HEK293 (cell line): ENCODE results near the gene DNER.

Source experiments
- CTCF ChIA-PET: fragments of 350-600 bp; formaldehyde crosslinking; extraction: SDS; loops from one replicate; lab custom pipeline; 2021; ENCODE audit warnings: antibody characterized with exemption; lab: Yijun Ruan, JAX
- POLR2A ChIA-PET: fragments of 300-600 bp; formaldehyde crosslinking; extraction: SDS; loops from one replicate; lab custom pipeline; 2020; ENCODE audit warnings: antibody characterized with exemption, inconsistent platforms; lab: Yijun Ruan, JAX
- H3K27ac ChIP-seq: fragments of 200-500 bp; sonication (Bioruptor generic); 2 replicates; pipeline ENCODE4 v1.5.1; 2014; ENCODE audit warnings: low read depth, low read length, control low read depth, inconsistent platforms; ENCODE audit errors: extremely low read depth
- H3K36me3 ChIP-seq, 2 experiments: fragments of 200-500 bp in 1 of 2; sonication (Bioruptor generic) in 1 of 2; 1 replicate in 1 of 2; 2 replicates in 1 of 2; pipeline ENCODE4 v1.5.1; 2014 to 2017; ENCODE audit warnings: inconsistent platforms in 2 of 2, low read length in 2 of 2; ENCODE audit not compliant: control insufficient read depth in 2 of 2, insufficient read depth in 1 of 2
- H3K4me1 ChIP-seq: fragments of 200-500 bp; sonication (Bioruptor generic); 2 replicates; pipeline ENCODE4 v1.5.1; 2014; ENCODE audit warnings: mild to moderate bottlenecking, low read length, inconsistent platforms; ENCODE audit not compliant: control insufficient read depth, insufficient read depth
- H3K4me3 ChIP-seq: 2 replicates; pipeline ENCODE4 v1.5.1; 2011; ENCODE audit warnings: low read depth, mild to moderate bottlenecking, control low read depth, low read length, moderate library complexity
- H3K9me3 ChIP-seq: fragments of 200-500 bp; sonication (Bioruptor generic); 2 replicates; pipeline ENCODE4 v1.5.1; 2014; ENCODE audit warnings: low read depth, low read length, inconsistent platforms; ENCODE audit not compliant: control insufficient read depth, insufficient read depth
- GLI2 ChIP-seq: fragments of 450-650 bp; formaldehyde crosslinking; IDR thresholded peaks from 2 replicates; pipeline ENCODE4; 2017; ENCODE audit warnings: missing biosample characterization, missing genetic modification characterization, low read depth, borderline replicate concordance
- HOXA7 ChIP-seq: sonication (generic); formaldehyde crosslinking; IDR thresholded peaks from 2 replicates; pipeline ENCODE4 v1.8.1; 2022; ENCODE audit warnings: missing genetic modification reagents, borderline replicate concordance
- HOXD13 ChIP-seq: sonication (generic); formaldehyde crosslinking; IDR thresholded peaks from 2 replicates; pipeline ENCODE4 v1.8.0; 2022; ENCODE audit warnings: missing genetic modification reagents, borderline replicate concordance
- KLF8 ChIP-seq: fragments of 450-650 bp; formaldehyde crosslinking; IDR thresholded peaks from 2 replicates; pipeline ENCODE4 v1.5.1; 2016; ENCODE audit warnings: missing biosample characterization, missing genetic modification characterization
- SETDB1 ChIP-seq: IDR thresholded peaks from one replicate; pipeline ENCODE4 v1.6.1; 2017; ENCODE audit warnings: mild to moderate bottlenecking, low read length, moderate library complexity, mixed read lengths; ENCODE audit not compliant: insufficient read length
- ZBTB17 ChIP-seq: fragments of 450-650 bp; formaldehyde crosslinking; IDR thresholded peaks from 2 replicates; pipeline ENCODE4 v1.5.1; 2016; ENCODE audit warnings: missing biosample characterization, missing genetic modification characterization
- ZBTB48 ChIP-seq: fragments of 450-650 bp; formaldehyde crosslinking; IDR thresholded peaks from 2 replicates; pipeline ENCODE4 v1.5.1; 2016; ENCODE audit warnings: missing biosample characterization, missing genetic modification characterization
- ZNF132 ChIP-seq: fragments of 450-650 bp; formaldehyde crosslinking; IDR thresholded peaks from 2 replicates; pipeline ENCODE4 v1.5.1; 2017; ENCODE audit warnings: missing biosample characterization, missing genetic modification characterization, borderline replicate concordance
- ZNF19 ChIP-seq: fragments of 450-650 bp; formaldehyde crosslinking; IDR thresholded peaks from 2 replicates; pipeline ENCODE4; 2016; ENCODE audit warnings: missing biosample characterization, missing genetic modification characterization, low read depth
- ZNF223 ChIP-seq: fragments of 450-650 bp; formaldehyde crosslinking; IDR thresholded peaks from 2 replicates; pipeline ENCODE4 v1.5.1; 2016; ENCODE audit warnings: missing biosample characterization, missing genetic modification characterization
- ZNF302 ChIP-seq: fragments of 450-650 bp; formaldehyde crosslinking; IDR thresholded peaks from 2 replicates; pipeline ENCODE4 v1.5.1; 2016; ENCODE audit warnings: missing biosample characterization, missing genetic modification characterization, low read depth
- ZNF394 ChIP-seq: fragments of 450-650 bp; formaldehyde crosslinking; IDR thresholded peaks from 2 replicates; pipeline ENCODE4 v1.5.1; 2016; ENCODE audit warnings: missing biosample characterization, missing genetic modification characterization, mild to moderate bottlenecking, moderate library complexity, borderline replicate concordance
- ZNF530 ChIP-seq: fragments of 450-650 bp; formaldehyde crosslinking; IDR thresholded peaks from 2 replicates; pipeline ENCODE4 v1.5.1; 2016; ENCODE audit warnings: low read depth, missing biosample characterization, missing genetic modification characterization
- ZNF596 ChIP-seq: fragments of 450-650 bp; IDR thresholded peaks from 2 replicates; pipeline ENCODE4 v1.5.0; 2018; ENCODE audit warnings: missing biosample characterization, mild to moderate bottlenecking, missing genetic modification characterization, moderate library complexity
- ZNF670 ChIP-seq: fragments of 450-650 bp; formaldehyde crosslinking; IDR thresholded peaks from 2 replicates; pipeline ENCODE4 v1.5.1; 2016; ENCODE audit warnings: missing biosample characterization, missing genetic modification characterization, low read depth
- ZXDB ChIP-seq: fragments of 450-650 bp; formaldehyde crosslinking; IDR thresholded peaks from 2 replicates; pipeline ENCODE4 v1.5.1; 2016; ENCODE audit warnings: missing biosample characterization, missing genetic modification characterization
- TF ChIP-seq, protein P1 (sequence below): fragments of 450-650 bp; formaldehyde crosslinking; IDR thresholded peaks from 2 replicates; pipeline ENCODE4 v1.5.1; 2016; ENCODE audit warnings: missing biosample characterization, missing genetic modification characterization, borderline replicate concordance
- TF ChIP-seq, protein P2 (sequence below): fragments of 450-650 bp; formaldehyde crosslinking; IDR thresholded peaks from 2 replicates; pipeline ENCODE4 v1.5.1; 2016; ENCODE audit warnings: missing biosample characterization, missing genetic modification characterization
- TF ChIP-seq, protein P3 (sequence below): fragments of 450-650 bp; formaldehyde crosslinking; IDR thresholded peaks from 2 replicates; pipeline ENCODE4 v1.5.1; 2016; ENCODE audit warnings: missing biosample characterization, missing genetic modification characterization
- TF ChIP-seq, protein P4 (sequence below): fragments of 450-650 bp; formaldehyde crosslinking; IDR thresholded peaks from 2 replicates; pipeline ENCODE4 v1.5.1; 2016; ENCODE audit warnings: missing biosample characterization, missing genetic modification characterization
- TF ChIP-seq, protein P5 (sequence below): fragments of 450-650 bp; formaldehyde crosslinking; IDR thresholded peaks from 2 replicates; pipeline ENCODE4 v1.5.1; 2017; ENCODE audit warnings: missing biosample characterization, mild to moderate bottlenecking, missing genetic modification characterization, moderate library complexity
- TF ChIP-seq, protein P6 (sequence below): fragments of 450-650 bp; formaldehyde crosslinking; IDR thresholded peaks from 2 replicates; pipeline ENCODE4 v1.5.1; 2016; ENCODE audit warnings: missing biosample characterization, missing genetic modification characterization

DNER gene

DNA sequence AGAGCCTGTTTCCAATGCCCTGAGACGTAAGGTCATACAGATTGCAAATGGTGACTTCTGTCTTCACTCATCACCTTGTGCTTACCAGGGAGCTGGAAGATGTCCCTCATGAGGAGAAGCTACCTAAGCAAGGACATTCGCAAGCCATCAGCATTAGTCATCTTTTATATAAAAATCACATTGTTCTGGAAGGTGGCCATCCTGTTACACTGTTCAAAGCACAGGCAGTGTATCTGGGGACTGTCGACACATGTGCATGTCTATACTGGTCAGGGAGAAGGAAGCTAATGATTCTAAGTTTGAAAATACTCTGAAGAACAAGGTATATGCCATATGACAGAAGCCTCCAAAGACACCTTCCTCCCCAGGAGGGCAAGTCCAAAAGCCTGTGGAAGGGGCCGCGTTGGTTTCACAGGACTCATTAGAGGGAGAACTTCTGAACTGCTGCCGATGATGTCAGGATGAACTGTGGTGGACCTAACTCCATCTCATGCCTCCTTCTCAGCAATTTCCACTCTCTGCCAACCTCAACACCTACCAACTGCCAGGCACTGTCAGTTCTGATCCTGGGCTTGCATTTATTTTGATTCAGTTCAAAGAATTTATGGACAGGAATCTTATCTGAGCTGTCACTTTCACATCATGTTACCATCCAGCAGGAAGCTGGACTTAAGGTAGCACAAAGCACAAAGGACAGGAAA lies 39.4 kb downstream of the DNER start (continued):
- TF ChIP-seq, protein P1, sequence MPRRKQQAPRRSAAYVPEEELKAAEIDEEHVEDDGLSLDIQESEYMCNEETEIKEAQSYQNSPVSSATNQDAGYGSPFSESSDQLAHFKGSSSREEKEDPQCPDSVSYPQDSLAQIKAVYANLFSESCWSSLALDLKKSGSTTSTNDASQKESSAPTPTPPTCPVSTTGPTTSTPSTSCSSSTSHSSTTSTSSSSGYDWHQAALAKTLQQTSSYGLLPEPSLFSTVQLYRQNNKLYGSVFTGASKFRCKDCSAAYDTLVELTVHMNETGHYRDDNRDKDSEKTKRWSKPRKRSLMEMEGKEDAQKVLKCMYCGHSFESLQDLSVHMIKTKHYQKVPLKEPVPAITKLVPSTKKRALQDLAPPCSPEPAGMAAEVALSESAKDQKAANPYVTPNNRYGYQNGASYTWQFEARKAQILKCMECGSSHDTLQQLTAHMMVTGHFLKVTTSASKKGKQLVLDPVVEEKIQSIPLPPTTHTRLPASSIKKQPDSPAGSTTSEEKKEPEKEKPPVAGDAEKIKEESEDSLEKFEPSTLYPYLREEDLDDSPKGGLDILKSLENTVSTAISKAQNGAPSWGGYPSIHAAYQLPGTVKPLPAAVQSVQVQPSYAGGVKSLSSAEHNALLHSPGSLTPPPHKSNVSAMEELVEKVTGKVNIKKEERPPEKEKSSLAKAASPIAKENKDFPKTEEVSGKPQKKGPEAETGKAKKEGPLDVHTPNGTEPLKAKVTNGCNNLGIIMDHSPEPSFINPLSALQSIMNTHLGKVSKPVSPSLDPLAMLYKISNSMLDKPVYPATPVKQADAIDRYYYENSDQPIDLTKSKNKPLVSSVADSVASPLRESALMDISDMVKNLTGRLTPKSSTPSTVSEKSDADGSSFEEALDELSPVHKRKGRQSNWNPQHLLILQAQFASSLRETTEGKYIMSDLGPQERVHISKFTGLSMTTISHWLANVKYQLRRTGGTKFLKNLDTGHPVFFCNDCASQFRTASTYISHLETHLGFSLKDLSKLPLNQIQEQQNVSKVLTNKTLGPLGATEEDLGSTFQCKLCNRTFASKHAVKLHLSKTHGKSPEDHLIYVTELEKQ (tag by site-specific recombination) = no peak
- TF ChIP-seq ZNF223 (tag by site-specific recombination) (no peak), ZBTB48 (tag by site-specific recombination) (no peak), KLF8 (tag by site-specific recombination) (no peak), ZNF394 (tag by site-specific recombination) (no peak), ZBTB17 (tag by site-specific recombination) (no peak), ZNF302 (tag by site-specific recombination) (no peak)
- TF ChIP-seq, protein P2, sequence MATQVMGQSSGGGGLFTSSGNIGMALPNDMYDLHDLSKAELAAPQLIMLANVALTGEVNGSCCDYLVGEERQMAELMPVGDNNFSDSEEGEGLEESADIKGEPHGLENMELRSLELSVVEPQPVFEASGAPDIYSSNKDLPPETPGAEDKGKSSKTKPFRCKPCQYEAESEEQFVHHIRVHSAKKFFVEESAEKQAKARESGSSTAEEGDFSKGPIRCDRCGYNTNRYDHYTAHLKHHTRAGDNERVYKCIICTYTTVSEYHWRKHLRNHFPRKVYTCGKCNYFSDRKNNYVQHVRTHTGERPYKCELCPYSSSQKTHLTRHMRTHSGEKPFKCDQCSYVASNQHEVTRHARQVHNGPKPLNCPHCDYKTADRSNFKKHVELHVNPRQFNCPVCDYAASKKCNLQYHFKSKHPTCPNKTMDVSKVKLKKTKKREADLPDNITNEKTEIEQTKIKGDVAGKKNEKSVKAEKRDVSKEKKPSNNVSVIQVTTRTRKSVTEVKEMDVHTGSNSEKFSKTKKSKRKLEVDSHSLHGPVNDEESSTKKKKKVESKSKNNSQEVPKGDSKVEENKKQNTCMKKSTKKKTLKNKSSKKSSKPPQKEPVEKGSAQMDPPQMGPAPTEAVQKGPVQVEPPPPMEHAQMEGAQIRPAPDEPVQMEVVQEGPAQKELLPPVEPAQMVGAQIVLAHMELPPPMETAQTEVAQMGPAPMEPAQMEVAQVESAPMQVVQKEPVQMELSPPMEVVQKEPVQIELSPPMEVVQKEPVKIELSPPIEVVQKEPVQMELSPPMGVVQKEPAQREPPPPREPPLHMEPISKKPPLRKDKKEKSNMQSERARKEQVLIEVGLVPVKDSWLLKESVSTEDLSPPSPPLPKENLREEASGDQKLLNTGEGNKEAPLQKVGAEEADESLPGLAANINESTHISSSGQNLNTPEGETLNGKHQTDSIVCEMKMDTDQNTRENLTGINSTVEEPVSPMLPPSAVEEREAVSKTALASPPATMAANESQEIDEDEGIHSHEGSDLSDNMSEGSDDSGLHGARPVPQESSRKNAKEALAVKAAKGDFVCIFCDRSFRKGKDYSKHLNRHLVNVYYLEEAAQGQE (tag by site-specific recombination) = no peak
- TF ChIP-seq, protein P3, sequence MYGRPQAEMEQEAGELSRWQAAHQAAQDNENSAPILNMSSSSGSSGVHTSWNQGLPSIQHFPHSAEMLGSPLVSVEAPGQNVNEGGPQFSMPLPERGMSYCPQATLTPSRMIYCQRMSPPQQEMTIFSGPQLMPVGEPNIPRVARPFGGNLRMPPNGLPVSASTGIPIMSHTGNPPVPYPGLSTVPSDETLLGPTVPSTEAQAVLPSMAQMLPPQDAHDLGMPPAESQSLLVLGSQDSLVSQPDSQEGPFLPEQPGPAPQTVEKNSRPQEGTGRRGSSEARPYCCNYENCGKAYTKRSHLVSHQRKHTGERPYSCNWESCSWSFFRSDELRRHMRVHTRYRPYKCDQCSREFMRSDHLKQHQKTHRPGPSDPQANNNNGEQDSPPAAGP = no peak

DNA sequence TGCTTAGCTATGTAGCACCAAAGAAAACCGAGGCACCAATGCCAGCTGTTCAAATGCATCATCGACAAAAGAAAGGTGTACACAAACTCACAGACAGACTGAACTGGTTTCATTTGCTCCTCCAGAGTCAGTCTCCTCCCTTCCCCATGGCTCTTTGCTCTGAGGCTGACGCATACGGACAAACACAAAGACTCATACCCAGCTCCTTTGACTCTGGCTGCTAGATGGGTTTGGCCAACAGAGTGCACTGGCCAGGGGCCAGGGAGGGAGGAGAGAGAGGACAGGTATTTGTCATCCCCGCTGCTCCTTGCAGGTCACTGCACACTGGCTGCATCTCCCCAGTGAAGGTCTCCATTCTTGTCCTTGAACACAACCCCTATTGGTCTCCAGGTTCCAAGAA lies 40.7 kb downstream of the DNER start:
- ChIA-PET POLR2A (no interaction called here), CTCF (no interaction called here)
- Histone ChIP-seq H3K27ac (no peak overlapping the region), H3K4me3 (no peak overlapping the region), H3K4me1 (no peaks in the 10 kb centered on the region), H3K9me3 (no peaks in the 10 kb centered on the region), H3K36me3 (no peaks in the 10 kb centered on the region)
- TF ChIP-seq HOXA7 (CRISPR knock-in tag) (no peak), GLI2 (no peak), ZNF530 (no peak), SETDB1 (no peak), ZNF596 (tag by site-specific recombination) (no peak), ZNF19 (tag by site-specific recombination) (no peak), ZNF670 (tag by site-specific recombination) (no peak), ZXDB (tag by site-specific recombination) (no peak), HOXD13 (CRISPR knock-in tag) (no peak), ZNF132 (tag by site-specific recombination) (no peak)
- TF ChIP-seq, protein P4, sequence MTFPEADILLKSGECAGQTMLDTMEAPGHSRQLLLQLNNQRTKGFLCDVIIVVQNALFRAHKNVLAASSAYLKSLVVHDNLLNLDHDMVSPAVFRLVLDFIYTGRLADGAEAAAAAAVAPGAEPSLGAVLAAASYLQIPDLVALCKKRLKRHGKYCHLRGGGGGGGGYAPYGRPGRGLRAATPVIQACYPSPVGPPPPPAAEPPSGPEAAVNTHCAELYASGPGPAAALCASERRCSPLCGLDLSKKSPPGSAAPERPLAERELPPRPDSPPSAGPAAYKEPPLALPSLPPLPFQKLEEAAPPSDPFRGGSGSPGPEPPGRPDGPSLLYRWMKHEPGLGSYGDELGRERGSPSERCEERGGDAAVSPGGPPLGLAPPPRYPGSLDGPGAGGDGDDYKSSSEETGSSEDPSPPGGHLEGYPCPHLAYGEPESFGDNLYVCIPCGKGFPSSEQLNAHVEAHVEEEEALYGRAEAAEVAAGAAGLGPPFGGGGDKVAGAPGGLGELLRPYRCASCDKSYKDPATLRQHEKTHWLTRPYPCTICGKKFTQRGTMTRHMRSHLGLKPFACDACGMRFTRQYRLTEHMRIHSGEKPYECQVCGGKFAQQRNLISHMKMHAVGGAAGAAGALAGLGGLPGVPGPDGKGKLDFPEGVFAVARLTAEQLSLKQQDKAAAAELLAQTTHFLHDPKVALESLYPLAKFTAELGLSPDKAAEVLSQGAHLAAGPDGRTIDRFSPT = no peak
- TF ChIP-seq, protein P5, sequence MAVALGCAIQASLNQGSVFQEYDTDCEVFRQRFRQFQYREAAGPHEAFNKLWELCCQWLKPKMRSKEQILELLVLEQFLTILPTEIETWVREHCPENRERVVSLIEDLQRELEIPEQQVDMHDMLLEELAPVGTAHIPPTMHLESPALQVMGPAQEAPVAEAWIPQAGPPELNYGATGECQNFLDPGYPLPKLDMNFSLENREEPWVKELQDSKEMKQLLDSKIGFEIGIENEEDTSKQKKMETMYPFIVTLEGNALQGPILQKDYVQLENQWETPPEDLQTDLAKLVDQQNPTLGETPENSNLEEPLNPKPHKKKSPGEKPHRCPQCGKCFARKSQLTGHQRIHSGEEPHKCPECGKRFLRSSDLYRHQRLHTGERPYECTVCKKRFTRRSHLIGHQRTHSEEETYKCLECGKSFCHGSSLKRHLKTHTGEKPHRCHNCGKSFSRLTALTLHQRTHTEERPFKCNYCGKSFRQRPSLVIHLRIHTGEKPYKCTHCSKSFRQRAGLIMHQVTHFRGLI (tag by site-specific recombination) = no peak
- TF ChIP-seq, protein P6, sequence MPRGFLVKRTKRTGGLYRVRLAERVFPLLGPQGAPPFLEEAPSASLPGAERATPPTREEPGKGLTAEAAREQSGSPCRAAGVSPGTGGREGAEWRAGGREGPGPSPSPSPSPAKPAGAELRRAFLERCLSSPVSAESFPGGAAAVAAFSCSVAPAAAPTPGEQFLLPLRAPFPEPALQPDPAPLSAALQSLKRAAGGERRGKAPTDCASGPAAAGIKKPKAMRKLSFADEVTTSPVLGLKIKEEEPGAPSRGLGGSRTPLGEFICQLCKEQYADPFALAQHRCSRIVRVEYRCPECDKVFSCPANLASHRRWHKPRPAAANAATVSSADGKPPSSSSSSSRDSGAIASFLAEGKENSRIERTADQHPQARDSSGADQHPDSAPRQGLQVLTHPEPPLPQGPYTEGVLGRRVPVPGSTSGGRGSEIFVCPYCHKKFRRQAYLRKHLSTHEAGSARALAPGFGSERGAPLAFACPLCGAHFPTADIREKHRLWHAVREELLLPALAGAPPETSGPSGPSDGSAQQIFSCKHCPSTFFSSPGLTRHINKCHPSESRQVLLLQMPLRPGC (tag by site-specific recombination) = no peak
